Superior temporal gyrus (tissue), 1 donor: Measurements from ENCODE around the gene SPEG.
A peak's percentile ranks its signal among the peaks of the same experiment; 100 is the strongest.

Experiments
- DNase-seq: peaks from one replicate; pipeline ENCODE4 v3.0.0-alpha.2; 2016; ENCODE audit errors: extremely low spot score

The SPEG gene

GRCh38 chr2:219530048-219530963 is 95.7 kb downstream of the SPEG start:
- DNase-seq: peak; percentile 93

GRCh38 chr2:219531639-219532377 is 97.2 kb downstream of the SPEG start:
- DNase-seq: no peak

- no peak for DNase-seq
These were observed 97.7 kb downstream of the SPEG start for GRCh38 chr2:219532378-219532649.

- DNase-seq: no peak
These were observed 99.5 kb downstream of the SPEG start for GRCh38 chr2:219533930-219534661.

GRCh38 chr2:219536425-219536824 is 101.8 kb downstream of the SPEG start:
- DNase-seq: no peak

GRCh38 chr2:219536967-219537366 is 102.3 kb downstream of the SPEG start:
- DNase-seq: no peak

GRCh38 chr2:219537657-219538488 is 103.2 kb downstream of the SPEG start:
- no peak for DNase-seq

GRCh38 chr2:219538504-219538951 is 103.9 kb downstream of the SPEG start:
- DNase-seq: no peak

GRCh38 chr2:219538956-219539788 is 104.5 kb downstream of the SPEG start:
- no peak for DNase-seq

- no peak for DNase-seq
These were observed 105.5 kb downstream of the SPEG start for GRCh38 chr2:219539926-219540678.

GRCh38 chr2:219540784-219541504 is 106.3 kb downstream of the SPEG start:
- no peak for DNase-seq

- peak; percentile 75 for DNase-seq
These were observed 107.1 kb downstream of the SPEG start for GRCh38 chr2:219541611-219542180.

- no peak for DNase-seq
These were observed 108.4 kb downstream of the SPEG start for GRCh38 chr2:219542931-219543595.

GRCh38 chr2:219543596-219544358 is 109.1 kb downstream of the SPEG start, which contains the start of the genes CHPF and TMEM198:
Gene CHPF, minus strand, starts transcription at chr2:219543809. Its CDS starts 271 bp downstream, at chr2:219543538.
Gene TMEM198, plus strand, starts transcription at chr2:219544028. Its CDS starts 700 bp downstream, at chr2:219544728.
- peak; percentile 98 for DNase-seq

- no peak for DNase-seq
These were observed 109.9 kb downstream of the SPEG start for GRCh38 chr2:219544567-219544966.

GRCh38 chr2:219545295-219545942 is 110.8 kb downstream of the SPEG start:
- DNase-seq: no peak

GRCh38 chr2:219545943-219546352 is 111.3 kb downstream of the SPEG start:
- DNase-seq: no peak
